ENCODE data around the gene STK38. TPM values are rescaled to one million over a fixed set of nuclear protein-coding genes. Genes with fewer than 3 reads are reported as not detected.

The STK38 gene
- total RNA-seq, 2 experiments from 2014 or later = 29.4 to 42.5 TPM

- DNase-seq (ENCODE audit: low spot score) = no peak
- no TSS peak for BruUV-seq (replicated peaks)
- Histone ChIP-seq H3K27ac (ENCODE audit: low read depth, low read length, poor library complexity, severe bottlenecking) (no peak overlapping the region), H3K9me3 (ENCODE audit: low read length) (peaks cover 8% of the 10 kb centered on the region; the same call in 1 of the 2 replicates), H4K20me1 (ENCODE audit: insufficient read depth, low read length) (no peaks in the 10 kb centered on the region), H3K4me1 (ENCODE audit: insufficient read depth, low read length, poor library complexity, severe bottlenecking) (peaks cover 17% of the 10 kb centered on the region), H3K9me2 (ENCODE audit: insufficient read depth, low read length) (no peaks in the 10 kb centered on the region), H3K36me3 (ENCODE audit: insufficient read depth, low read length) (no peaks in the 10 kb centered on the region), H3K4me3 (ENCODE audit: low read depth, low read length, poor library complexity, severe bottlenecking) (no peak overlapping the region), H3K79me2 (ENCODE audit: insufficient read depth, low read depth, low read length) (no peaks in the 10 kb centered on the region), H2AFZ (ENCODE audit: low read length) (no peak overlapping the region), H3K4me2 (ENCODE audit: low read length) (no peak overlapping the region)
- intact Hi-C loops (cut with micrococcal nuclease; ENCODE audit: unreplicated experiment) = no loop called here
- ChIA-PET CTCF (ENCODE audit: unreplicated experiment) (no interaction called here), POLR2A (interaction anchor here (0.6 to 1.2 kb wide), 6 partner anchors 9 to 558 kb away, joined by 3 to 9 read pairs (median 4); no protein-coding TSS in a partner anchor)
- TF ChIP-seq CTCF (conservative IDR thresholded peaks at IDR 0.05; ENCODE audit: low read length) = no peak
- TF ChIP-seq EZH2phosphoT487 (IDR thresholded peaks at IDR 0.05; ENCODE audit: borderline replicate concordance, low read depth, low read length) = no peak
These were observed 23.0 kb upstream of the STK38 start for GRCh38 chr6:36570264-36570663.

- TF ChIP-seq CTCF (conservative IDR thresholded peaks at IDR 0.05; ENCODE audit: low read length) (no peak), EZH2phosphoT487 (IDR thresholded peaks at IDR 0.05; ENCODE audit: borderline replicate concordance, low read depth, low read length) (no peak)
- H3K27ac ChIP-seq (ENCODE audit: low read depth, low read length, poor library complexity, severe bottlenecking) = no peak overlapping the region
- no peak overlapping the region for H2AFZ ChIP-seq (ENCODE audit: low read length)
- H3K9me3 ChIP-seq (ENCODE audit: low read length) = no peaks in the 10 kb centered on the region
- intact Hi-C loops (cut with micrococcal nuclease; ENCODE audit: unreplicated experiment) = no loop called here
- ChIA-PET POLR2A (interaction anchor here (1.0 to 1.8 kb wide), 2 partner anchors 12 to 31 kb away, joined by 4 to 6 read pairs; no protein-coding TSS in a partner anchor), CTCF (ENCODE audit: unreplicated experiment) (interaction anchor here (1.0 kb wide), 1 partner anchor 13 kb away, joined by 3 read pairs; no protein-coding TSS in a partner anchor)
- H3K36me3 ChIP-seq (ENCODE audit: insufficient read depth, low read length) = no peaks in the 10 kb centered on the region
- no TSS peak for BruUV-seq (replicated peaks)
- H3K4me3 ChIP-seq (ENCODE audit: low read depth, low read length, poor library complexity, severe bottlenecking) = no peak overlapping the region
- no peak overlapping the region for H3K4me2 ChIP-seq (ENCODE audit: low read length)
- H3K79me2 ChIP-seq (ENCODE audit: insufficient read depth, low read depth, low read length) = no peaks in the 10 kb centered on the region
- H3K4me1 ChIP-seq (ENCODE audit: insufficient read depth, low read length, poor library complexity, severe bottlenecking) = peaks cover 11% of the 10 kb centered on the region
- DNase-seq (ENCODE audit: low spot score) = no peak
- H4K20me1 ChIP-seq (ENCODE audit: insufficient read depth, low read length) = no peaks in the 10 kb centered on the region
- H3K9me2 ChIP-seq (ENCODE audit: insufficient read depth, low read length) = no peaks in the 10 kb centered on the region
These were observed 19.2 kb upstream of the STK38 start for GRCh38 chr6:36566418-36566905.

- no peak for DNase-seq (ENCODE audit: low spot score)
- Histone ChIP-seq H2AFZ (ENCODE audit: low read length) (no peak overlapping the region), H4K20me1 (ENCODE audit: insufficient read depth, low read length) (no peaks in the 10 kb centered on the region), H3K4me1 (ENCODE audit: insufficient read depth, low read length, poor library complexity, severe bottlenecking) (peaks cover 11% of the 10 kb centered on the region), H3K9me3 (ENCODE audit: low read length) (no peaks in the 10 kb centered on the region), H3K4me3 (ENCODE audit: low read depth, low read length, poor library complexity, severe bottlenecking) (no peak overlapping the region), H3K79me2 (ENCODE audit: insufficient read depth, low read depth, low read length) (no peaks in the 10 kb centered on the region), H3K36me3 (ENCODE audit: insufficient read depth, low read length) (no peaks in the 10 kb centered on the region), H3K27ac (ENCODE audit: low read depth, low read length, poor library complexity, severe bottlenecking) (no peak overlapping the region), H3K9me2 (ENCODE audit: insufficient read depth, low read length) (no peaks in the 10 kb centered on the region), H3K4me2 (ENCODE audit: low read length) (no peak overlapping the region)
- TF ChIP-seq CTCF (conservative IDR thresholded peaks at IDR 0.05; ENCODE audit: low read length) = no peak
- TF ChIP-seq EZH2phosphoT487 (IDR thresholded peaks at IDR 0.05; ENCODE audit: borderline replicate concordance, low read depth, low read length) = no peak
- POLR2A ChIA-PET = interaction anchor here (0.6 to 0.8 kb wide), 2 partner anchors 9 to 135 kb away, joined by 3 to 5 read pairs; no protein-coding TSS in a partner anchor
- CTCF ChIA-PET (ENCODE audit: unreplicated experiment) = no interaction called here
- no TSS peak for BruUV-seq (replicated peaks)
- intact Hi-C loops (cut with micrococcal nuclease; ENCODE audit: unreplicated experiment) = no loop called here
These were observed 16.6 kb upstream of the STK38 start for GRCh38 chr6:36563928-36564284.
